HFFc6 (cell line): ENCODE results near the gene KATNA1. TPM values are rescaled to one million over a fixed set of nuclear protein-coding genes. Genes with fewer than 3 reads are reported as not detected.

ENCODE experiments used
- DNase-seq: peaks from one replicate; pipeline ENCODE4 v3.0.0-alpha.2; 2018
- H3K27ac Mint-ChIP-seq: 2 replicates; pipeline ENCODE4 v1.8.0; 2020; ENCODE audit warnings: mild to moderate bottlenecking, mixed read lengths
- H3K27me3 Mint-ChIP-seq: 2 replicates; pipeline ENCODE4 v1.8.0; 2021; ENCODE audit warnings: mild to moderate bottlenecking, moderate library complexity, mixed read lengths; ENCODE audit not compliant: insufficient read depth
- H3K36me3 Mint-ChIP-seq: 2 replicates; pipeline ENCODE4 v1.8.0; 2021; ENCODE audit warnings: low read depth, mixed read lengths
- H3K4me1 Mint-ChIP-seq: 2 replicates; pipeline ENCODE4 v1.8.0; 2020; ENCODE audit warnings: low read depth, mixed read lengths
- H3K4me3 Mint-ChIP-seq: 2 replicates; pipeline ENCODE4 v1.8.0; 2020; ENCODE audit warnings: mild to moderate bottlenecking, moderate library complexity, mixed read lengths
- H3K9me3 Mint-ChIP-seq: 2 replicates; pipeline ENCODE4 v1.8.0; 2020; ENCODE audit warnings: mild to moderate bottlenecking, mixed read lengths
- CTCF ChIP-seq: fragments of 200-600 bp; sonication (generic); IDR thresholded peaks from 2 replicates; pipeline ENCODE4 v1.5.0; 2021; ENCODE audit warnings: antibody characterized with exemption, mild to moderate bottlenecking
- total RNA-seq, 6 experiments: library from RNA; stranded (reverse); fragmentation: NEBNext Ultra II Directional; extraction: Animal tissue kit (Norgen Biotek cat#: 25700); gene quantifications; 2 replicates in 1 of 6; 3 replicates in 5 of 6; pipeline ENCODE4 v1.2.3, GENCODE V29; 2021

Gene KATNA1
- total RNA-seq, 6 experiments from 2014 or later: 14.5 to 16.6 (median 16.1) TPM

GRCh38 chr6:149559389-149559788 is 89.1 kb downstream of the KATNA1 start:
- no peak overlapping the region for H3K27ac Mint-ChIP-seq
- H3K4me1 Mint-ChIP-seq: peaks cover 19% of the 10 kb centered on the region
- no peak for TF ChIP-seq CTCF
- H3K27me3 Mint-ChIP-seq: peaks cover 18% of the 10 kb centered on the region
- H3K36me3 Mint-ChIP-seq: no peaks in the 10 kb centered on the region
- H3K4me3 Mint-ChIP-seq: no peak overlapping the region
- H3K9me3 Mint-ChIP-seq: no peaks in the 10 kb centered on the region
- DNase-seq: no peak

DNA sequence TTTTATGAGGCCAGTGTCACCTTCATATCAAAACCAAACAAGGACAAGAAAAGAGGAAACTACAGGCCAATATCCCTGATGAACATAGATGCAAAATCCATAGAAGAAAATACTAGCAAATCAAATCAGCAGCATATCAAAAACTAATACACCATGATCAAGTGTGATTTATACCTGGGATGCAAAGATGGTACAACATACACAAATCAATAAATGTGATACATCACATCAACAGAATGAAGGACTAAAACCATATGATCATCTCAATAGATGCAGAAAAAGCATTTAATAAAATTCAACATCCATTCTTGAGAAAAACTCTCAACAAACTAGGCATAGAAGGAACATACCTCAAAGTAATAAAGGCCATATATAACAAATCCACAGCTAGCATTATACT is 90.5 kb downstream of the KATNA1 start:
- H3K27me3 Mint-ChIP-seq: peaks cover 18% of the 10 kb centered on the region

GRCh38 chr6:149551920-149552319 is 96.6 kb downstream of the KATNA1 start:
- H3K27me3 Mint-ChIP-seq: peaks cover 16% of the 10 kb centered on the region
- TF ChIP-seq CTCF: no peak
- H3K36me3 Mint-ChIP-seq: no peaks in the 10 kb centered on the region
- no peak for DNase-seq
- H3K27ac Mint-ChIP-seq: no peak overlapping the region
- peaks cover 7% of the 10 kb centered on the region for H3K4me1 Mint-ChIP-seq
- no peak overlapping the region for H3K4me3 Mint-ChIP-seq
- H3K9me3 Mint-ChIP-seq: no peaks in the 10 kb centered on the region

More for the DNA sequence above, 90.5 kb downstream of the KATNA1 start:
- H3K36me3 Mint-ChIP-seq: no peaks in the 10 kb centered on the region
- DNase-seq: no peak
- H3K27ac Mint-ChIP-seq: no peak overlapping the region
- no peak for TF ChIP-seq CTCF
- no peak overlapping the region for H3K4me3 Mint-ChIP-seq
- H3K4me1 Mint-ChIP-seq: peaks cover 7% of the 10 kb centered on the region; the same call in 1 of the 2 replicates
- no peaks in the 10 kb centered on the region for H3K9me3 Mint-ChIP-seq

- peak; percentile 92 for DNase-seq
- H3K9me3 Mint-ChIP-seq: no peaks in the 10 kb centered on the region
- peak within 1 kb of the TSS; percentile 90 for H3K4me3 Mint-ChIP-seq
- peaks cover 3% of the 10 kb centered on the region for H3K27me3 Mint-ChIP-seq
- peaks cover 7% of the 10 kb centered on the region for H3K36me3 Mint-ChIP-seq
- peaks cover 37% of the 10 kb centered on the region for H3K4me1 Mint-ChIP-seq
- peak; percentile 94 for TF ChIP-seq CTCF
- H3K27ac Mint-ChIP-seq: peak within 1 kb of the TSS; percentile 100
Observed at GRCh38 chr6:149545754-149546471, 102.6 kb downstream of the KATNA1 start, which contains the start of gene PPIL4. Gene PPIL4, minus strand, starts transcription at chr6:149546043. Its CDS starts 38 bp downstream, at chr6:149546005.

DNA sequence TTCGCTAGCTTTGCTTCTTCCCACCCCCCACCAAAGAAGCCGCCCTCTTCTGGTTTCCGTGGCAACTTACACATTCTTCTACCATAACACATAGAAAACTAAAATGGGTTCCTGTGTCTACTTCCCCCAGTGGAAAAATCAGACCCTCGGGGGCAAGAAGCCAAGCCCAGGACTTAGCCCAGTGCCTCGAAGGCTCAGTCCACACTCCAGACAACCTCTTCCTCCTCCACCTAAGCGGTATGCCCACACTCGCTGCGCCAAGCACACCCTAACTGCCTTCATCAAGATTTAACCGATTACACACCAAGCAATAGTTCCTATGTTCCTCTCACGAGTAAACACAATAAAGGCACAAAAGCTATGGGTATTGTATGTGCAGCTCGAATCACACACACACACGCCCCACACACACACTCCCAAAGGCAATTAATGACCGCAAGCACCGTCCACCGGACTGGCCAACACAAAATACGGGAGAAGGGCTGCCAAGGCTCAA is 103.2 kb downstream of the KATNA1 start:
- H3K9me3 Mint-ChIP-seq: no peaks in the 10 kb centered on the region
- H3K4me3 Mint-ChIP-seq: peak overlapping the region; percentile 90
- peaks cover 2% of the 10 kb centered on the region for H3K27me3 Mint-ChIP-seq
- 0 out of 2 replicates have a peak, but pooled peaks have one; percentile 46 for TF ChIP-seq CTCF
- peak; percentile 80 for DNase-seq
- H3K36me3 Mint-ChIP-seq: peaks cover 7% of the 10 kb centered on the region
- peaks cover 37% of the 10 kb centered on the region for H3K4me1 Mint-ChIP-seq
- H3K27ac Mint-ChIP-seq: peak overlapping the region; percentile 100

Other genes with a start within 250 kb of the KATNA1 start
- gene SUMO4, start 248.5 kb downstream of the KATNA1 start, total RNA-seq: under 1 TPM; 0.28 to 0.63 (median 0.32) TPM
- under 1 TPM in 4 of 6 experiments, not detected in 2; 0.05 to 0.16 (median 0.10) TPM for gene ZC3H12D, start 163.7 kb downstream of the KATNA1 start, total RNA-seq
- 10 to 100 TPM; 31.9 to 35.1 (median 34.6) TPM for gene PPIL4, start 102.7 kb downstream of the KATNA1 start, total RNA-seq
- gene GINM1, start 82.3 kb downstream of the KATNA1 start, total RNA-seq: 10 to 100 TPM; 60.9 to 69.3 (median 63.7) TPM
- gene LATS1, start 69.4 kb upstream of the KATNA1 start, total RNA-seq: 10 to 100 TPM; 17.8 to 22.2 (median 20.1) TPM
- 10 to 100 TPM; 29.6 to 43.3 (median 37.2) TPM for gene NUP43, start 97.8 kb upstream of the KATNA1 start, total RNA-seq
- gene PCMT1, start 101.0 kb upstream of the KATNA1 start, total RNA-seq: 100 to 1,000 TPM in 5 of 6 experiments, 10 to 100 TPM in 1; 99.7 to 126 (median 112) TPM
- 10 to 100 TPM; 27.4 to 34.6 (median 30.4) TPM for gene LRP11, start 215.6 kb upstream of the KATNA1 start, total RNA-seq
- under 1 TPM in 5 of 6 experiments, not detected in 1; 0.14 to 0.41 (median 0.26) TPM for gene RAET1E, start 249.4 kb upstream of the KATNA1 start, total RNA-seq